HepG2 (cell line): ENCODE measurements around the gene RFX7.

Source experiments
- ATF1 ChIP-seq: IDR thresholded peaks from 2 replicates; pipeline ENCODE4 v1.6.1; 2016; ENCODE audit warnings: mild to moderate bottlenecking, control low read depth
- MAF1 ChIP-seq: sonication (generic); formaldehyde crosslinking; IDR thresholded peaks from 2 replicates; pipeline ENCODE4 v1.5.0; 2020; ENCODE audit warnings: missing genetic modification reagents, borderline replicate concordance
- SIN3A ChIP-seq: IDR thresholded peaks from 2 replicates; pipeline ENCODE4 v1.6.1; 2011; ENCODE audit warnings: low read depth, mild to moderate bottlenecking, control low read depth, low read length, borderline replicate concordance
- SMAD3 ChIP-seq: sonication (generic); formaldehyde crosslinking; IDR thresholded peaks from 2 replicates; pipeline ENCODE4 v1.4.0; 2020; ENCODE audit warnings: missing genetic modification reagents
- ZBTB20 ChIP-seq: sonication (generic); formaldehyde crosslinking; IDR thresholded peaks from 2 replicates; pipeline ENCODE4 v1.8.1; 2023; ENCODE audit warnings: missing genetic modification reagents, low read depth, mild to moderate bottlenecking, borderline replicate concordance
- ZNF841 ChIP-seq: sonication (generic); formaldehyde crosslinking; IDR thresholded peaks from 2 replicates; pipeline ENCODE4 v1.8.1; 2023; ENCODE audit warnings: missing genetic modification reagents, borderline replicate concordance
- TF ChIP-seq, protein P1 (sequence below): sonication (generic); formaldehyde crosslinking; IDR thresholded peaks from 2 replicates; pipeline ENCODE4 v1.4.0; 2020; ENCODE audit warnings: missing genetic modification reagents
- TF ChIP-seq, protein P2 (sequence below): sonication (generic); formaldehyde crosslinking; IDR thresholded peaks from 2 replicates; pipeline ENCODE4 v1.8.0; 2022; ENCODE audit warnings: low read depth, missing genetic modification reagents

GRCh38 chr15:56074481-56075265 is 169.0 kb downstream of the RFX7 start:
- no peak for TF ChIP-seq SMAD3 (CRISPR knock-in tag)
- TF ChIP-seq, protein P1, sequence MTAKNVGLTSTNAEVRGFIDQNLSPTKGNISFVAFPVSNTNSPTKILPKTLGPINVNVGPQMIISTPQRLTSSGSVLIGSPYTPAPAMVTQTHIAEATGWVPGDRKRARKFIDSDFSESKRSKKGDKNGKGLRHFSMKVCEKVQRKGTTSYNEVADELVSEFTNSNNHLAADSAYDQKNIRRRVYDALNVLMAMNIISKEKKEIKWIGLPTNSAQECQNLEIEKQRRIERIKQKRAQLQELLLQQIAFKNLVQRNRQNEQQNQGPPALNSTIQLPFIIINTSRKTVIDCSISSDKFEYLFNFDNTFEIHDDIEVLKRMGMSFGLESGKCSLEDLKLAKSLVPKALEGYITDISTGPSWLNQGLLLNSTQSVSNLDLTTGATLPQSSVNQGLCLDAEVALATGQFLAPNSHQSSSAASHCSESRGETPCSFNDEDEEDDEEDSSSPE (CRISPR knock-in tag), result no peak
- no peak for TF ChIP-seq ZBTB20
- TF ChIP-seq ATF1 (CRISPR knock-in tag), result no peak
- no peak for TF ChIP-seq SIN3A
- TF ChIP-seq ZNF841 (CRISPR knock-in tag), result no peak
- TF ChIP-seq, protein P2, sequence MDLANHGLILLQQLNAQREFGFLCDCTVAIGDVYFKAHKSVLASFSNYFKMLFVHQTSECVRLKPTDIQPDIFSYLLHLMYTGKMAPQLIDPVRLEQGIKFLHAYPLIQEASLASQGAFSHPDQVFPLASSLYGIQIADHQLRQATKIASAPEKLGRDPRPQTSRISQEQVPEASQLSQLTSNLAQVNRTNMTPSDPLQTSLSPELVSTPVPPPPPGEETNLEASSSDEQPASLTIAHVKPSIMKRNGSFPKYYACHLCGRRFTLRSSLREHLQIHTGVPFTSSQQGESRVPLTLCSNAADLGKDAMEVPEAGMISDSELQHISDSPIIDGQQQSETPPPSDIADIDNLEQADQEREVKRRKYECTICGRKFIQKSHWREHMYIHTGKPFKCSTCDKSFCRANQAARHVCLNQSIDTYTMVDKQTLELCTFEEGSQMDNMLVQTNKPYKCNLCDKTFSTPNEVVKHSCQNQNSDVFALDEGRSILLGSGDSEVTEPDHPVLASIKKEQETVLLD, result no peak
- no peak for TF ChIP-seq MAF1 (CRISPR knock-in tag)
